Measurements from ENCODE around the gene KCNG2. TPM values are rescaled to one million over a fixed set of nuclear protein-coding genes. Genes with fewer than 3 reads are reported as not detected.

The KCNG2 gene
- total RNA-seq, 2 experiments from 2014 or later = not detected

DNA sequence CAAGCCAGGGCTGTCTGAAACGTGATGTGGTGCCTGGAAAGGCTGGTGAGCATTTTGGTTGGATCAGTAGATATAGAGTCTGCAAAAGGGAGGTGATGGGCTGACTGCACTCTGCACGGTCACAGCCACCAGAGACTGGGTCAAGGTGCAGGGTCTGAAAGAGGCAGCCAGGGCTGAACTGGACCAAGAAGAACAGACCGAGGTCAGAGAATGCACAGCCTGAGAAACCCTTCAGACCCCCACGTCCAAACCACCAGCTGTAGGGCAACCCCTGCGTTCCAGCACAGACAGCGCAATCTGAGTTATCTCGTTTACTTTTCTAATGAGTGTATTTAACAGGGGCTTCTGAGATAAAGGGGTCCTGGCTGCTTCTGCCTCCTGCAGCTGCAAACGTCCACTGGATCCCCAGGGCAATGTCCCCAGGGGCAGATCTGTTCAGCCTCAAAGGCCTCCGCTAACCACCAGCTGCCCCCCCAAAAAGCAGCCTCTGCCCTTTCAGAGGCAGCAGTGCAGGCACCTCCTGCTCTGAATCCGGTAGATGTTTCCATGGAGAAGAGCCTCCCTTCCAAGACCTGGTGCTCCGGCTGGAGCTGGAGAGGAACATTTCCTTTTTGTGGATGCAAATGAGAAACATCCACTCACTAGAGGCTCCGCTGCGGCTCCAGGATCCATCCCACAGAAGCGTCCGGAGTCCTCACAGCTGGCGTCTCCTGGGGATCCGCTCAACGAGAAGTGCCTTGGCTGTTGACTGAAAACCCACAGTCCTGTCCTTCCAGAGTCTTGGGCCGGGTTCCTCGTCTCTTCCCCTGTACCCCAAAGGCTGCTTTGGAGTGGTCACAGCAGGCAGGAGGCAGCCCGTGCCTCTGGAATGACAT, 970 bp upstream of the KCNG2 start:
- POLR2A ChIA-PET = no interaction called here
- CTCF ChIA-PET = no interaction called here

DNA sequence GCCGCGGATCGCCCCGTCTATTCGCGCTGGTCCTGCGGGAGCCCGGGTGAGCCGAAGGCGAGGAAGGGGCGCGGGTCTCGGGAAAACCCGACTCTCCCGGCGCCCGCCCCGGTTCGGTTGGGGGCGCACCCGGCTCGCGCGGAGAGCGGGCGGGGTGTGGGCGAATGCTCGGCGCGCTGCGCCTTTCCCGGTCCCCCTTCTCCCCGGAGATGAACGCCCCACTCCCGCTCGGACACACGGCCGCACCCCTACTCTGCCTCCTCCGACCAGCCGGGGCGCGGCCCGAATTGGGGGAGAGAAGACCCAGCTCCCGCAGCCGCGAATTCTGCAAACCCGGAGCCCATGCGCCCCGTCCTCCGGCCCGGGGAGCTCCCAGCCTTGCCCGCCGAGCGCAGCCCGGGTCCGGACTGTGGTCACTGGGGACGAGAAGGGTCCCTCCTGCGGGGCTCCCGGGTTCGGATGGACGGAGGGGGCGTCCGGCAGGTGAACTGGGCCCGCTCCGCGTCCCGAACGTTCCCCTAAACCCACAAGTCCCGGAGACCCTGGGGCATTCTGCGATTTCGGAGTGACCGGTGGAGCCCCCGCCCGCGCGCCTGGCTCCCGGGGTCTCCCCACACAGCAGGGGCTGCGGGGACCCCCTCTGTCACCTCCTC, 734 bp downstream of the KCNG2 start:
- ChIA-PET CTCF (no interaction called here), POLR2A (no interaction called here)

DNA sequence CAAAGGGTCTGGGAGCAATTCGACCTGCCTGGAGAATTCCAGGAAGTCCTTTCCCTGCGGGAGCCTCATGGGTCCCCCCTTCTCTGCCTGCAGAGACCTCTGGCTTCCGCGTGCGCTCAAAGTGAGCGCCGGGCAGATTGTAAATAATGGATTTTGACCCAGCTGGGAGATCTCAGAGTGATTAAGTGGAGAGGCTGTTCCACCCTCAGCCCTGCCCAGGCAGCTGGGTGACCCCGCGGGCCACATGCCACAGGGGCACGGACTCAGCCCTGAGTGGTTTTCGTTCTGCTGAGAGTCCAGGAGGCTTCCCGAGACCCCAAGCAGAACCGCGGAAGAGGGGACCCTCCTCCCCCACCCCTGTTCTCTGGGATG, 1.2 kb downstream of the KCNG2 start:
- ChIA-PET POLR2A (no interaction called here), CTCF (no interaction called here)

- CTCF ChIA-PET = no interaction called here
- POLR2A ChIA-PET = no interaction called here
Measured at GRCh38 chr18:79799619-79800370, 2.1 kb downstream of the KCNG2 start.

DNA sequence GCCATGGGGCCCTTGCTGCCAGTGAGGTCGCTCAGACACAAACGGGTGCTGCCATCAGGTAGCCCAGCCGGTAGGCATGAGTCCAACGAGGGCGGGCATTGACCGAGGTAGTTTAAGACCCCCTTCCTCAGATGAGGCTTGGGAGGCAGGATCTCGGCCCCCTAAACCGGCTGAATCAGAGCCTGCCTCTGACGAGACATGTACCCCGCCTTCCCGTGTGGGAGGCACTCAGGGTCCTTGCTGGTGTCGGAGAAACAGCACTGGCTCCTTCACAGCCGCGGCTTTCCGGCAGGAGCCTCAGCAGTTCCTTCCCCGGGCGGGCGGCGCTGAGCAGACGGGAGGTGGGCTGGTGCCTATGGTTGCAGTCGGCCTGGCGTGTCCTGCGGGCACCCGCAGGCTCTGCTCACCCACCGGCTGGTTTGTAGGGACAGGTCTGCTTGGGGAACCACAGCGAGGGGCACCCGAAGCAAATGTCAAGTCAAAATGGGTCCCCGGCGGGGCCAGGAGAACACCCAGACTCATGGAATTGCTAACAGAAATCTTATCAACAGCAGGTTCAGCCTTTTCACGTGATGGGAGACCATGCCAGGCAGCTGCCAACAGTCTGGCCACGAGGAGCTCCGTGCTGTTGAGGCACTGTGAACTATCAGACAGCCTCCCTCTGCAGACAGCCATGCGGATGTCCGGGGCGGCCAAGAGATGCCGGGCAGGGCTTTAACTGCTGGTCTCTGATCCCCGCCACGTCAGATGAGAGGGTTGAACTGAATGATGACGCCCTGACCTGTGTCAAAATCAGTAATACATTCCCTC, 2.8 kb downstream of the KCNG2 start:
- CTCF ChIA-PET = no interaction called here
- POLR2A ChIA-PET = no interaction called here

DNA sequence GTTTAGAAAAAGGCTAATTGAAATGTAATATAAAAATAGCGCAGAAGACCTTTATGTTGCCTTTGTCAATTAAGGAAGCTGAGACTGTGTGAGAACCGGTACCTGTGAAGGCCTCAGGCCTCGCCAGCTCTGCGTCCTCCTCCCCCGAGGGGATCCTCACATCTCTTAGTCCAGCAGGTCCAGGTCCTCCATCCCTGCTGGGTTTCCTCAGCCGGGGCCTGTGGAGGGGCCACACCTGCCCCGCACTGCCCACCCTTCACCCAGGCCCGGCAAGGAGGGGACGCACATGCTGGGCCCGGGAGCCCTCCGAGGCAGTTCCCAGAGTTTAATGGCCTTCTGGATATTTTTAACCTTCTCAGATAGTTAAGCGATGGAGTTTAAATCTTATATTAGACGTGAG, 3.5 kb downstream of the KCNG2 start:
- CTCF ChIA-PET = no interaction called here
- POLR2A ChIA-PET = no interaction called here

DNA sequence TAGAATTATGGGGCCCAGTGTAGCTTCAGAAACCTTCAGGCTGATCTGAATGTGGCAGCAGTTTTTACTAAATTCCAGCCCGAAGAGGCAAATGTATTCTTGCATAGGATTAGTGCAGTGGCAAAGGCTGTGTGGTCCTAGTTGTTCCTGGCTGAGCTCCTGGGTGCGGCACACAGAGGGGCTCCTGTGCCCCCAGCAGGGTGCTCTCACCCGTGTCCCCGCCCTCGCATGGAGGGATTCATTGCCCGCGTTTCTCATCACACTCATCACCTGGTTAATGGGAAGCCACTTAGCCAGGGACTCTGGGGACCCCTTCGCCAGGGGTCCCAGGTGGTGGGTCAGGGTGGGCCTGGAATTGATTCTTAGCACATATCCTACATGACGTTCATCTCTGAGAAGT, 3.9 kb downstream of the KCNG2 start:
- ChIA-PET CTCF (no interaction called here), POLR2A (no interaction called here)

DNA sequence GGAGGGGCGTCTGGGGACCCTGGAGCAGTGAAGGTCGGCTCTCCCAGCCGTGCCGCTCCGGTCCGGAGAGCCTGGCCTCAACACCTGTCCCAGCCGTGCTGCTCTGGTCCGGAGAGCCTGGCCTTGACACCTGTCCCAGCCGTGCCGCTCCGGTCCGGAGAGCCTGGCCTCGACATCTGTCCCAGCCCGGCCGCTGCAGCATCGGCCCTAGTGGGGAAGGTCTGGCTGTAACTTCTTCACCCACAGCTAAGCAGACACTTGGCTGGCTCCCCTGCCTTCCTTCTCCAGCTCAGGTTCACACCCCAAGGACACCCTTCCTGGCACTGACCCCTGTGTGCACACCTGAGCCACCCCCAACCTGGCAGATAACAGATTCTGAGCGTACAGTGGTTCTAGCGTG, 4.6 kb downstream of the KCNG2 start:
- CTCF ChIA-PET = interaction anchor here (0.7 kb wide), 1 partner anchor 54 kb away, joined by 3 read pairs; no protein-coding TSS in a partner anchor
- POLR2A ChIA-PET = no interaction called here

DNA sequence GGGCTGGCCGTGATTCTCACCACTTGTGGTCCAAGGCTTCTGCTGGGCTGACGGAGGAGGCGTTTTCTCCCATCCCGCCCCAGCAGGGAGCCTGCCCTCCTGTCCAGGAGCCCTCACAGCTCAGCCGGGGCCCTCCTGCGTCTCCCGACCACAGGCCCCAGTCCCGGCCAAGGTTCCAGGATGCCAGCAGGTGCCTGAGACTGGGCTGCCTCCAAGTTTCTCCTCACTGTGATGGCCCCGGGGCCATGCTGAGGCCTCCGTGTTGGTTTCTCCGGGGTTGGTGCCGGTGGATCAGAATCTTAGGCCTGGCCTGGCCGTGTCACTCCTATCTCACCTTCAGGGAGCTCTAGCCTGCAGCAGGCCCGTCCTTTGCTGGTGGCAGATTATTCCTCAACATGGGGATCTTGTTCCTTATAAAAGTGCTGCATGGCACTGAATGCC, 5.9 kb downstream of the KCNG2 start:
- CTCF ChIA-PET = no interaction called here
- POLR2A ChIA-PET = no interaction called here

DNA sequence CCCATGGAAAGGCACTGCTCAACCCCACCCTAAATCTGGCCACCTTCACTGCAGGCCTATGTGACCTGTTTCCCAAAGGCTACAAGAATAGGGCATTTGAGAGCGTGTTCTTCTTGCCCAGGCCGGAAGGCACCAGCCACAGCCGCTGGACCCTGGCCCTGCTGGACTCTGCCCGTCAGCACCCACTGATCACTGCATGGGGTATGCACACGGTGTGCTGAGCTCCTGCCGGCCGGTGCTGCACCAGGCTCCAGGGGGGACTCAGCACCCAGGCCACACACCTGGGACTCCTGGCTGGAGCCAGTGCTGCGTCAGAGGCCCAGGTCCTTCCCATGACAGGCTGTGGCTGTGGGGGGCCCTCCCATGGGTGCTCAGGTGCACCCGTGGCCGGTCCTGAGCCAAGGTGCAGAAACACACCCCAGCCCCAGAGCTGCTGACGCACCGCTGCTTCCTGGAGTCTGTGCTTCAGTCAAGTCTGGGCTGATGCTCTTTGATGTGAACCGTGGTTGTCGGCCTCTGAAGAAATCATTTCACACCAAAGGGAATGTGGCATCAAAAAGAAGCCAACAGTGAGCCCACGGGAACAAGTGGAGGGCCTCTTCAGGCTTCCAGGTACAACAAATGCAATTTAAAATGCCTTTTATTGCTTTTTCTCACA, 6.5 kb downstream of the KCNG2 start:
- CTCF ChIA-PET = no interaction called here

GRCh38 chr18:79805211-79805887, 7.6 kb downstream of the KCNG2 start:
- ChIA-PET CTCF (no interaction called here), POLR2A (no interaction called here)

More for the DNA sequence above, 6.5 kb downstream of the KCNG2 start:
- POLR2A ChIA-PET = no interaction called here

DNA sequence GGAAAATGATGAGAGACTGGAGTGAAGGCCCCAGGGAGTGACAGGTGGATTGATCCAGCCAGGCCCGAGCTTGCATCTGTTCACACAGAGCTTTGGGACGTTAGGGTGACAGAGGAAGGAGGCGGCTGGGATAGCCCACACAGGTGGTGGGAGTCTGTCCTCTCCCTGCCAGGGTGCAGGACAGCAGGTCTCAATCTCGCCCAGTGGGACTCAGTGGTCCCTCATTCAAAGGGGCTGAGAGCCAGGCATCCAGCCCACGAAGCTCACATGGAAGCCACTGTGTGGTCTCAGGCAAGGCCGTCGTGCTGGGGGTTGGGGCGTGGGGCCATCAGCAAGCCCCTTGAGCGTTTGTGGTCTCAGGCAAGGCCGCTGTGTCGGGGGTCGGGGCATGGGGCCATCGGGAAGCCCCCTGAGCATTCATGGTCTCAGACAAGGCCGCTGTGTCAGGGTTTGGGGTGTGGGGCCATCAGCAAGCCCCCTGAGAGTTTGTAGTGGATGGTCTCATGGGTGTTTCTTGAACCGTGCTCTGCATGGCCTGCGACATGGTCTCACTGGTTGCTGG, 8.3 kb downstream of the KCNG2 start:
- CTCF ChIA-PET = no interaction called here
- POLR2A ChIA-PET = no interaction called here

DNA sequence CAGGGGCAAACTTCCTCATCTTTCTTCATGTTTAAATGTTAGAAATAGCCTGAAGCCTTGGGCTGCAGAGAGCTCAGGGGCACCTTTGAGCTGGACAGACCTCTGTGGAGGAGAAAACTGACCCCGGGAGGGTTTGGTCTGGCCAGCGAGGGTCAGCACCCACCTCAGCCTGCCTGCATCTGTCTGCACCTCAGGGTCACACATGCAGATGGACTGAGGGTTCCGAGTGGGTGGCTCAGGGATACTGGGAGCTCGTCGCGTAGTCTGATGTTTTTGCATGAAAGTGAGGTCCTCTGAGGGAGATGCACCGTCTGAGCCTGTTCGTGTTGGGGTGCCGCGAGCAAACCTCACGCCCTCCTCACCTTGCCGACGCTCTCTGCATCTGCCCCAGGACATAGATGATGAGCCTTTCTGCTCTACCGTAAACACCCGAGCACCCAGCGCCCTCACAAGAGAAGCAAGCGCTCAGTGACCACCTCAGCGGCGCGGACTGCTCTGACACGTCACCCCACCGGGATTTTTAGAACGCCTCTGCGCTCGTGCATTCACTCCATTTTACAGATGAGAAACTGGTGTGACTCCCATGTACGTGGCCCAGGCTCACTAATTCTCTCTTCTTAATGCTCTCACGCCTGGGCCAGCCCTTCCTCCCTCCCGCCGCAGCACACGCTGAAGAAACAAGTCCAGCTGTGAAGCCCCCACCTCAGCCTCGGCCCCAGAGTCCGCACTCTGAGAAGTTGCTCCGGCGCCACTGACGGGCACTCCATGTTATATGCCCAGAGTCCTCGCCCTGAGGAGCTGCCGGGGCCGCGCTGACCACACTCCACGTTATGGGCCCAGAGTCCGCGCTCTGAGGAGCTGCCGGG, 9.5 kb downstream of the KCNG2 start:
- ChIA-PET CTCF (no interaction called here), POLR2A (no interaction called here)

DNA sequence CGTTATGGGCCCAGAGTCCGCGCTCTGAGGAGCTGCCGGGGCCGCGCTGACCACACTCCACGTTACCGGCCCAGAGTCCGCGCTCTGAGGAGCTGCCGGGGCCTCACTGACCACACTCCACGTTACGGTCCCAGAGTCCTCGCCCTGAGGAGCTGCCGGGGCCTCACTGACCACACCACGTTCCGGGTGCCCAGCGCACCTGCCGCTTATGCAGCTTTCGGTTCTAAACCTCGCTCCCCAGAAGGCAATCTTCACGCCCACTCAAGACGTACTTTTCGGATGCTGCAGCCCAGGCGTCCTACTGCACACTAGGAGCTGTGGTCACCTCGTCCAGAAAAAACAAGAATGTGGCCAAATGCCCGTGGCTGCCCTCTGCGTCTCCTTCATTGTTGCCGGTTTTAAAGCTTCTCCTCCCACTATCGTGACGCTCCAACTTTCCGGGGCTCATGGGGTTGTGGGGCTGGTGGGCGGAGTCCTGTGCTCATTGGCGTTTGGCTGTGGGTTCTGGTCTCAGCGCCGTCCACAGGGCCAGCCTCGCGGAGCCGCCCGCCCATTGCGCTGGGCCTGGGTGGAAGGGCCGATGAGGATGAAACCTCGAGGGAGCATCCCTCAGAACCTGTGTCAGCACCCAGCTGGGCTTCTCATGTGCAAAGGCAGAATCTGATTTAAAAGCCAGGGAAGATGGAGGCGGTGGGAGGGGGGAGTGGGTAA, 11.9 kb downstream of the KCNG2 start:
- ChIA-PET POLR2A (no interaction called here), CTCF (no interaction called here)

DNA sequence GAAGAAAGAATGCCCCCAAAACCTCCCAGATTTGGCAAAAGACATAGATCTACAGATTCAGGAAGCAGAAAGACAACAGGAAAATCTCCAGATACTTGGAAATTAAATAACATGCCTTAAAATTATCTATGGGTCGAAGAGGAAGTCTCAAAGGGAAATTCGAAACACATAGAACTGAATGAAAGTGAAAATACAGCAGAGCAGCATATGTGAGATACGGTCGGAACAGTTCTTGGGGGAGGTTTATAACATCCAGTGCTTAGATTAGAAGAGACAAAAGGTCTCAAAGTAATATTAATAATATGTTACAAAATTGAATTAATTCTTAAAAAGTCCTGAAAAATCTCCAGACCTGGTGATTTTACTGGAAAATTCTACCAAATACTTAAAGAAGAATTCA, 14.3 kb downstream of the KCNG2 start:
- POLR2A ChIA-PET = no interaction called here
- CTCF ChIA-PET = no interaction called here

DNA sequence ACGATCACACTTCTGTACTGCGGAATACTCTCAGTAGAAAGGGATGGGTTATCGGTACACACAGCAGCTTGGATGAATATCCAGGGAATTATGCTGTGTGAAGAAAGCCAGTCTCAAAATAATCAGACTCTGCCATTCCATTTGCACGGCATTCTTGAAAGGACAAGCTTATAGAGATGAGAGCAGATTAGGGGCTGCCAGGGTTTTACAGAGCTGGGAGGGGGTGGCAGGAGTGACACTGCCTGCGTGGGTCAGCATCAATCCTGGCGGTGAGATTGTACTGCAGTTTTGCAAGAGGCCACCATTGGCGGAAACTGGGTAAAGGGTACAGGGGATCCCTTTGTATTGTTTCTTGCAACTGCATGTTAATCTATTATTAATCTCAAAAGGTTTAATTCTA, 16.6 kb downstream of the KCNG2 start:
- ChIA-PET POLR2A (no interaction called here), CTCF (no interaction called here)

GRCh38 chr18:79815657-79816056, 17.9 kb downstream of the KCNG2 start:
- CTCF ChIA-PET = no interaction called here
- POLR2A ChIA-PET = no interaction called here

All from activated CD8-positive, alpha-beta memory T cell treated with anti-CD3 and anti-CD28 coated beads for 36 hours (primary cell).